GM19238 (cell line): Measurements from ENCODE around the gene KDF1.
"Not testable (repeated sequence)": the region's sequence is repeated elsewhere in the genome, so short reads cannot be mapped to it uniquely, and the experiment has no call there.

Source experiments
- DNase-seq: peaks from one replicate; pipeline ENCODE4 v3.0.0; 2011; ENCODE audit warnings: low spot score; ENCODE audit not compliant: insufficient read length

The KDF1 gene

GRCh38 chr1:26959270-26959669 lies 998 bp downstream of the KDF1 start:
- DNase-seq, result no peak

GRCh38 chr1:26957306-26957705 lies 3.0 kb downstream of the KDF1 start:
- DNase-seq, result no peak

- no peak for DNase-seq
These were observed 3.9 kb downstream of the KDF1 start for GRCh38 chr1:26956321-26956720.

GRCh38 chr1:26953374-26953773 lies 6.9 kb downstream of the KDF1 start:
- no peak for DNase-seq

GRCh38 chr1:26951821-26952497 lies 8.3 kb downstream of the KDF1 start:
- no peak for DNase-seq

GRCh38 chr1:26951216-26951615 lies 9.1 kb downstream of the KDF1 start:
- no peak for DNase-seq

GRCh38 chr1:26950602-26951001 lies 9.7 kb downstream of the KDF1 start:
- DNase-seq, result no peak

- no peak for DNase-seq
These were observed 10.3 kb downstream of the KDF1 start for GRCh38 chr1:26949926-26950319.

- no peak for DNase-seq
These were observed 10.9 kb downstream of the KDF1 start for GRCh38 chr1:26949266-26949925.

GRCh38 chr1:26948725-26949057 lies 11.6 kb downstream of the KDF1 start:
- not testable (repeated sequence) for DNase-seq

GRCh38 chr1:26946270-26946669 lies 14.0 kb downstream of the KDF1 start:
- no peak for DNase-seq

- no peak for DNase-seq
These were observed 14.5 kb downstream of the KDF1 start for GRCh38 chr1:26945728-26946127.

GRCh38 chr1:26945138-26945537 lies 15.1 kb downstream of the KDF1 start:
- no peak for DNase-seq

GRCh38 chr1:26942656-26943055 lies 17.6 kb downstream of the KDF1 start:
- no peak for DNase-seq

GRCh38 chr1:26941311-26941710 lies 19.0 kb downstream of the KDF1 start:
- DNase-seq, result no peak

- DNase-seq, result no peak
These were observed 21.6 kb downstream of the KDF1 start for GRCh38 chr1:26938659-26939025.

GRCh38 chr1:26938004-26938658 lies 22.1 kb downstream of the KDF1 start:
- DNase-seq, result no peak

- DNase-seq, result no peak
These were observed 23.4 kb downstream of the KDF1 start for GRCh38 chr1:26936823-26937222.

GRCh38 chr1:26932531-26932930 lies 27.7 kb downstream of the KDF1 start:
- DNase-seq, result peak; percentile 37

- no peak for DNase-seq
These were observed 36.6 kb downstream of the KDF1 start for GRCh38 chr1:26923711-26924110.

- no peak for DNase-seq
These were observed 37.4 kb downstream of the KDF1 start for GRCh38 chr1:26922901-26923300.

GRCh38 chr1:26922431-26922729 lies 37.9 kb downstream of the KDF1 start:
- no peak for DNase-seq
